Measurements from ENCODE around the gene PPP2R1B.

DNA sequence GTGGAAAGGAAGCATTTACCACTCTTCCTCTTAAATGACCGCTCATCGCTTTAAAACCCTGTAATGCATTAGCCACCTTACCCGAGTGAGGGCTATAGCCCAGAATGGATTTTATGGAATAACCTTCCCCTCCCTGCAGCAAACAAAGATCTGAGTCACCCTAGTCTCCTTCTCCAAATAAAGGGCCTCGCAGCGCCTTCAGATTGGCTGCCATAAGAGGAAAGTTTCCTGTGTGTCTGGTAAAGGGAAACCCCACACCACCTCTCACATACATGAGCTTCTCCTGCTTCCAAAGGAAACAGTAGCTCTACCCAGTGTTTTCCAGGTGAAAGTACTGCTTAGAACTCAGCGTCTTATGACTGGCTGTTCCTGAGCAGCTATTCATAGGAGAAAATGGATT lies 47.8 kb downstream of the PPP2R1B start:
- TF ChIP-seq, protein P1, sequence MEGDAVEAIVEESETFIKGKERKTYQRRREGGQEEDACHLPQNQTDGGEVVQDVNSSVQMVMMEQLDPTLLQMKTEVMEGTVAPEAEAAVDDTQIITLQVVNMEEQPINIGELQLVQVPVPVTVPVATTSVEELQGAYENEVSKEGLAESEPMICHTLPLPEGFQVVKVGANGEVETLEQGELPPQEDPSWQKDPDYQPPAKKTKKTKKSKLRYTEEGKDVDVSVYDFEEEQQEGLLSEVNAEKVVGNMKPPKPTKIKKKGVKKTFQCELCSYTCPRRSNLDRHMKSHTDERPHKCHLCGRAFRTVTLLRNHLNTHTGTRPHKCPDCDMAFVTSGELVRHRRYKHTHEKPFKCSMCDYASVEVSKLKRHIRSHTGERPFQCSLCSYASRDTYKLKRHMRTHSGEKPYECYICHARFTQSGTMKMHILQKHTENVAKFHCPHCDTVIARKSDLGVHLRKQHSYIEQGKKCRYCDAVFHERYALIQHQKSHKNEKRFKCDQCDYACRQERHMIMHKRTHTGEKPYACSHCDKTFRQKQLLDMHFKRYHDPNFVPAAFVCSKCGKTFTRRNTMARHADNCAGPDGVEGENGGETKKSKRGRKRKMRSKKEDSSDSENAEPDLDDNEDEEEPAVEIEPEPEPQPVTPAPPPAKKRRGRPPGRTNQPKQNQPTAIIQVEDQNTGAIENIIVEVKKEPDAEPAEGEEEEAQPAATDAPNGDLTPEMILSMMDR (IDR thresholded peaks at IDR 0.05): no peak
- TF ChIP-seq POLR2A (IDR thresholded peaks at IDR 0.05): no peak

All from upper lobe of left lung (tissue), 4 donors.